Measurements from ENCODE around the gene TRAPPC4.

DNA sequence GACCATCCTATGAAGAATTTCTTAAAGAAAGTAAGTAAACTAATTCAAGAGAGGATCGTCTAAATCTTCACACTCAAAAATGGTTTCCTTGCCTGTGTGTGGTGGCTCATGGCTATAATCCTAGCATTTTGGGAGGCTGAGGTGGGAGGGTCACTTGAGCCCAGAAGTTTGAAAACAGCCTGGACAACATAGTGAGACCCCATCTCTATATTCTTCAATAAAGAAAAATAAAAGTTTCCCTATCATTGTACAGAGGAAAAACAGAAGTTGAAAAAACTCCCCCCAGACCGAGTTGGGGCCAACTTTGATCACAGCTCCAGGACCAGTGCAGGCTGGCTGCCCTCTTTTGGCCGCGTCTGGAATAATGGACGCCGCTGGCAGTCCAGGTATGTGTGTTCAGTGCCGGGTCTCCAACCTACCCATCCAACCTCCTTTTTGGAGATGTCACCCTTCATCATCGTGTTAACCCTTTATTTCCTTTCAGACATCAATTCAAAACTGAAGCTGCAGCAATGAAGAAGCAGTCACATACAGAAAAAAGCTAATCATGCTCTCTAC is 3.4 kb upstream of the TRAPPC4 start:
- TF ChIP-seq, protein P1, sequence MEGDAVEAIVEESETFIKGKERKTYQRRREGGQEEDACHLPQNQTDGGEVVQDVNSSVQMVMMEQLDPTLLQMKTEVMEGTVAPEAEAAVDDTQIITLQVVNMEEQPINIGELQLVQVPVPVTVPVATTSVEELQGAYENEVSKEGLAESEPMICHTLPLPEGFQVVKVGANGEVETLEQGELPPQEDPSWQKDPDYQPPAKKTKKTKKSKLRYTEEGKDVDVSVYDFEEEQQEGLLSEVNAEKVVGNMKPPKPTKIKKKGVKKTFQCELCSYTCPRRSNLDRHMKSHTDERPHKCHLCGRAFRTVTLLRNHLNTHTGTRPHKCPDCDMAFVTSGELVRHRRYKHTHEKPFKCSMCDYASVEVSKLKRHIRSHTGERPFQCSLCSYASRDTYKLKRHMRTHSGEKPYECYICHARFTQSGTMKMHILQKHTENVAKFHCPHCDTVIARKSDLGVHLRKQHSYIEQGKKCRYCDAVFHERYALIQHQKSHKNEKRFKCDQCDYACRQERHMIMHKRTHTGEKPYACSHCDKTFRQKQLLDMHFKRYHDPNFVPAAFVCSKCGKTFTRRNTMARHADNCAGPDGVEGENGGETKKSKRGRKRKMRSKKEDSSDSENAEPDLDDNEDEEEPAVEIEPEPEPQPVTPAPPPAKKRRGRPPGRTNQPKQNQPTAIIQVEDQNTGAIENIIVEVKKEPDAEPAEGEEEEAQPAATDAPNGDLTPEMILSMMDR (IDR thresholded peaks at IDR 0.05; ENCODE audit: low read depth, low read length, missing input control): no peak
- peak; percentile 61 for TF ChIP-seq YY1 (IDR thresholded peaks at IDR 0.05)
- TF ChIP-seq SP1 (IDR thresholded peaks at IDR 0.05): no peak
- TF ChIP-seq, protein P2, sequence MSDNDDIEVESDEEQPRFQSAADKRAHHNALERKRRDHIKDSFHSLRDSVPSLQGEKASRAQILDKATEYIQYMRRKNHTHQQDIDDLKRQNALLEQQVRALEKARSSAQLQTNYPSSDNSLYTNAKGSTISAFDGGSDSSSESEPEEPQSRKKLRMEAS (IDR thresholded peaks at IDR 0.05): no peak
- TF ChIP-seq TAF1 (conservative IDR thresholded peaks at IDR 0.05): no peak
- TF ChIP-seq JUND (IDR thresholded peaks at IDR 0.05): no peak
- TF ChIP-seq GABPA (IDR thresholded peaks at IDR 0.05 in 1 of 2, conservative IDR thresholded peaks at IDR 0.05 in 1 of 2): no peak
